Immature natural killer cell (primary cell): ENCODE measurements around the gene EGFLAM. TPM values are rescaled to one million over a fixed set of nuclear protein-coding genes. Genes with fewer than 3 reads are reported as not detected.

Experiments
- DNase-seq, 3 donors: peaks; one replicate each; pipeline ENCODE4 v3.0.0; 2022; ENCODE audit warnings: mixed read lengths in 1 of 3
- H3K27ac Mint-ChIP-seq, 6 donors: one replicate each; pipeline ENCODE4 v1.8.0; 2020; ENCODE audit warnings: mixed read lengths in 6 of 6, mild to moderate bottlenecking in 5 of 6, inconsistent platforms in 4 of 6, moderate library complexity in 3 of 6
- H3K27me3 Mint-ChIP-seq, 3 donors: one replicate each; pipeline ENCODE4 v1.8.0; 2020 to 2021; ENCODE audit warnings: low read depth in 3 of 3, mild to moderate bottlenecking in 3 of 3, mixed read lengths in 3 of 3, moderate library complexity in 3 of 3, inconsistent platforms in 1 of 3
- H3K36me3 Mint-ChIP-seq, 3 donors: one replicate each; pipeline ENCODE4 v1.8.0; 2020; ENCODE audit warnings: mixed read lengths in 3 of 3, inconsistent platforms in 2 of 3, mild to moderate bottlenecking in 2 of 3
- H3K4me1 Mint-ChIP-seq, 2 donors: one replicate each; pipeline ENCODE4 v1.8.0; 2020; ENCODE audit warnings: inconsistent platforms in 2 of 2, mild to moderate bottlenecking in 2 of 2, mixed read lengths in 2 of 2, moderate library complexity in 1 of 2
- H3K4me3 Mint-ChIP-seq, 5 donors: one replicate each; pipeline ENCODE4 v1.8.0; 2020; ENCODE audit warnings: mild to moderate bottlenecking in 5 of 5, mixed read lengths in 5 of 5, inconsistent platforms in 3 of 5, moderate library complexity in 3 of 5
- H3K9me3 Mint-ChIP-seq, 6 donors: one replicate each; pipeline ENCODE4 v1.8.0; 2020; ENCODE audit warnings: mild to moderate bottlenecking in 6 of 6, mixed read lengths in 6 of 6, inconsistent platforms in 4 of 6, moderate library complexity in 3 of 6
- polyA plus RNA-seq, 3 donors: library from polyadenylated mRNA; unstranded; fragments of 300-500 nt; fragmentation: Illumina TruSeq; gene quantifications; one replicate each; pipeline ENCODE4 v1.2.3, GENCODE V29; 2021

The EGFLAM gene
- polyA plus RNA-seq, 3 donors from 2014 or later: not detected

DNA sequence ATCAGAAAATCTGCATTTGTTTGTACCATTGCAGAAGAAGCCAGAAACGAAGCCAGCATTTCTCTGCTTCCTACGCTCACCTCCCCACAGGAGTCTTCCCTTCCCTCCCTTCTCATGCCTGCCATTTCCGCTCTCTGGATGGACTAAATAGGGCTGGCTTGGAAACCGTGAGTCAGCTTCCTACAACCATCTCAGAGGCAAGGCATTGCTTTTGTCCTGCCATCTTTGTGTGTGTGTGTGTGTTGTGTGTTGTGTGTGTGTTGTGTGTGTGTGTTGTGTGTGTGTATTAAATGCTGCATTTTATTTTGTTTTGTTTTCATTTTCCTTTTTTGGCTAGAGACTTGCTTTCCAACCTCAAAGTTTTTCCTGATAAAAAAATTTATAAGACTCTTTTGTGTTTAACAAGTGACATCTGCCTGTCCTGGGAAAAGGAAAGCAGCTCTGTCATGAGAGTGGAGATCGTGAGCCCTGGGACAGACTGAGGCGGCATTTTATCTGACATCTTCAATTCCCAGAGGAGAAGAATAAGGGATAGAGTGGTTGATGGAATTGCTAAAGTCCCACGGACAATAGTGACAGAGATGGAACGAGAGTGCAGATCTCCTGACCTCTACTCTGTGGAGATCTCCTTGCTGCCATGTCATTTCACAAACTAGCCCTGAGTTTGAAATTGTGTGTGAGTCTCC, 7.5 kb upstream of the EGFLAM start:
- H3K4me1 Mint-ChIP-seq: no peaks in the 10 kb centered on the region
- no peak overlapping the region for H3K4me3 Mint-ChIP-seq
- peaks cover 2 to 7% (median 4%) of the 10 kb centered on the region in 3 donors for H3K27me3 Mint-ChIP-seq
- H3K36me3 Mint-ChIP-seq: no peaks in the 10 kb centered on the region
- peaks cover 0 to 18% (median 7%) of the 10 kb centered on the region in 6 donors for H3K9me3 Mint-ChIP-seq
- no peak overlapping the region for H3K27ac Mint-ChIP-seq
- DNase-seq: no peak

GRCh38 chr5:38253759-38254158, 4.6 kb upstream of the EGFLAM start:
- Mint-ChIP-seq H3K27me3 (peaks cover 7 to 17% (median 8%) of the 10 kb centered on the region in 3 donors), H3K9me3 (peaks cover 0 to 25% (median 7%) of the 10 kb centered on the region in 6 donors), H3K4me3 (no peak overlapping the region), H3K4me1 (no peaks in the 10 kb centered on the region), H3K36me3 (no peaks in the 10 kb centered on the region), H3K27ac (no peak overlapping the region)
- DNase-seq: no peak

GRCh38 chr5:38257308-38258041, 884 bp upstream of the EGFLAM start:
- DNase-seq: no peak
- Mint-ChIP-seq H3K9me3 (peaks cover 0 to 31% (median 5%) of the 10 kb centered on the region in 6 donors), H3K4me1 (peaks cover 0 to 5% of the 10 kb centered on the region in 2 donors), H3K27ac (no peak overlapping the region), H3K4me3 (peak overlapping the region in 1 of 5 donors; percentile 27), H3K27me3 (peaks cover 18 to 35% (median 26%) of the 10 kb centered on the region in 3 donors), H3K36me3 (no peaks in the 10 kb centered on the region)

DNA sequence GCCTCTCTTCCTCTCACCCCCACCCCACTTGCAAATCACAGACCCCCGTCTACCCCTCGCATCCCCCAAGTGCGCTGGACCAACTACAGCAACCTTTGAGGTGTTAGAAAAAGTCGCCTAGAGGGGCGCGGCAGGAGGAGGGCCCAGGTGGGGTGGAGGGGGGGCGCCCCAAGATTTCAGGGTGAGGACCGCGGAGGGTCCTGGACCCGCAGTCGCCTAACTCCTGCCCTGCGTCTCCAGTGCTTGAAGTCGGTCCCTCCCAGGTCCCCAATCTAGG, 379 bp upstream of the EGFLAM start:
- Mint-ChIP-seq H3K4me1 (peaks cover 0 to 5% of the 10 kb centered on the region in 2 donors), H3K36me3 (no peaks in the 10 kb centered on the region), H3K9me3 (peaks cover 0 to 26% (median 4%) of the 10 kb centered on the region in 6 donors), H3K27me3 (peaks cover 18 to 37% (median 26%) of the 10 kb centered on the region in 3 donors), H3K27ac (no peak overlapping the region), H3K4me3 (no peak overlapping the region)
- no peak for DNase-seq

DNA sequence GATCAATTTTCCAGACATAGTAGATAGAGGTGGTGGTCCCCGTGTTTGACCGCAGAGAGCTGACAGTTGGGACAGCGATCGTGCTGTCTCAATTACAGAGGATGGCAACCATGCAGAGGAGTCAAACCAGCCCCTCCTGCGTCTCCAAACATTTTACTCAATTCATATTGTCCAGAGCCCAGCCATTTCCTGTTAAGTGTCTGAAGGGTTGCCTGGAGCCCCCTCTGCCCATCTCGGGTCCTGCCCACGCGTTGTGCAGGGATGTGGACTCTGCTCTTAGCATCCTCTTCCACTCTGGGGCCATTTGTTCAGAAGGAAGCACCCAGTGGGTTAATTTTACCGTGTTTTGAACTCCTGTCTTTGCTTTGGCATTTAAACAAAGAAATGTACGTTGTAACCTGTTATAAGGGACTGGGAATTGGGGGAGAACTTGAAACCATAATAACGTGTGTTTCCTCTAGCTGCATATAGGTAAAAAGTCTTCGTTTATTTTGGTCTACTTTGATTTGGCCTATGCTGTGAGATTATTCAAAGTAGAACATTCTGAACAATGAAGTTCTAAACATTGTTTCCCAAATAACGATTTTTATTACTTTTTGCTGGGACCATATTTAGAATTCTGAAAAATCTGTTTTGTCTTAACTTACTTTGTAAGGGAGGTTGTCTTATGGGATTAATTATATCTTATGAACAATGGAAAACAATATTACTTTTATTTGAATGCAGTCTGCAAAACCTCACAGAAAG, 876 bp downstream of the EGFLAM start:
- Mint-ChIP-seq H3K27ac (no peak overlapping the region), H3K9me3 (peaks cover 0 to 15% (median 1%) of the 10 kb centered on the region in 6 donors), H3K4me1 (peaks cover 0 to 5% of the 10 kb centered on the region in 2 donors), H3K36me3 (no peaks in the 10 kb centered on the region), H3K27me3 (peaks cover 20 to 43% (median 26%) of the 10 kb centered on the region in 3 donors), H3K4me3 (no peak overlapping the region)
- DNase-seq: no peak

- no peak overlapping the region for H3K27ac Mint-ChIP-seq
- no peak for DNase-seq
- H3K4me3 Mint-ChIP-seq: no peak overlapping the region
- H3K27me3 Mint-ChIP-seq: peaks cover 20 to 43% (median 26%) of the 10 kb centered on the region in 3 donors
- peaks cover 0 to 5% of the 10 kb centered on the region in 2 donors for H3K4me1 Mint-ChIP-seq
- H3K36me3 Mint-ChIP-seq: no peaks in the 10 kb centered on the region
- H3K9me3 Mint-ChIP-seq: peaks cover 0 to 15% (median 1%) of the 10 kb centered on the region in 6 donors
Measured at GRCh38 chr5:38259809-38260160, 1.4 kb downstream of the EGFLAM start.

DNA sequence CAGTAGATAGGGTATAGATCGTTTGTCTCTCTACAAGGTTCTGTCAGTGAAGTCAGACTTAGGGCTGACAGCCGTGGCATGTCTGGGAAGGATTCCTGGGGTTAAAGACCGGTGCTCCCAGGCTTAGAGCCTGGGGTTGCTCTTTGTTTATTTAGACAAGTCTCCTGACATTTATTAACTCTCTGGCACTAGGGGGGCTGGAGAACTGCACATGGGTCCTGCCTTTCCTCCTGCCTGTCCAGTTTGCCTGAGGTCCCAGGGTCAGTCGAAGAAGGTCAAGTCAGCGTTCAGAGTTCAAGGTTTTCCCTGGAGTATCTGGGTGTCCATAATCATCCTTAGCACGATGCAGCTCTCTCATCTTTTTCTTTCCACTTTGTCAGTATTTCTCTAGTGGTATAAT, 5.6 kb downstream of the EGFLAM start:
- peaks cover 0 to 5% (median under 1%) of the 10 kb centered on the region in 6 donors for H3K9me3 Mint-ChIP-seq
- no peaks in the 10 kb centered on the region for H3K36me3 Mint-ChIP-seq
- H3K27ac Mint-ChIP-seq: no peak overlapping the region
- H3K4me3 Mint-ChIP-seq: no peak overlapping the region
- peaks cover 11 to 33% (median 13%) of the 10 kb centered on the region in 3 donors for H3K27me3 Mint-ChIP-seq
- peaks cover 0 to 4% of the 10 kb centered on the region in 2 donors for H3K4me1 Mint-ChIP-seq
- no peak for DNase-seq

- Mint-ChIP-seq H3K4me1 (no peaks in the 10 kb centered on the region), H3K36me3 (no peaks in the 10 kb centered on the region), H3K4me3 (no peak overlapping the region), H3K27me3 (peaks cover 3 to 21% (median 5%) of the 10 kb centered on the region in 3 donors), H3K27ac (no peak overlapping the region), H3K9me3 (no peaks in the 10 kb centered on the region)
- no peak for DNase-seq
Measured at GRCh38 chr5:38265546-38266179, 7.3 kb downstream of the EGFLAM start.

GRCh38 chr5:38267372-38267771, 9.0 kb downstream of the EGFLAM start:
- no peaks in the 10 kb centered on the region for H3K4me1 Mint-ChIP-seq
- H3K36me3 Mint-ChIP-seq: no peaks in the 10 kb centered on the region
- peaks cover 3 to 9% (median 5%) of the 10 kb centered on the region in 3 donors for H3K27me3 Mint-ChIP-seq
- no peak for DNase-seq
- H3K4me3 Mint-ChIP-seq: no peak overlapping the region
- peaks cover 0 to 3% (median 1%) of the 10 kb centered on the region in 6 donors for H3K9me3 Mint-ChIP-seq
- H3K27ac Mint-ChIP-seq: no peak overlapping the region

DNA sequence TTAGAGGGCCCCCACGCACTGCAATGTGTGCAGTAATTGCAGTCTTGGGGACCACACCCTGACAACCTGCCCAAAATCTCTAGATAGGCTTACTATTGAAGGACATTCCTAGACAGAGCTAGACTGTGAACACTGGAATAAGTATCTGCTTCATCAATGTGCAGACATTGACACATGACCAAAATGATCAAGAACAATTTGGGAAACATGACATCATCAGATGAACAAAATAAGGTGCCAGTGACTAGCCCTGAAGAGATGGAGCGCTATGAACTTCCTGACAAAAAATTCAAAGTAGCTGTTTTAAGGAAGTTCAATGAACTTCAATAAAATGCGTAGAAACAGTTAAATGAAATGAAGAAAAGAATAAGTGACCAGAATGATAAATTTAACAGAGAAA, 15.3 kb downstream of the EGFLAM start:
- no peak overlapping the region for H3K4me3 Mint-ChIP-seq
- no peak overlapping the region for H3K27ac Mint-ChIP-seq
- H3K27me3 Mint-ChIP-seq: peaks cover 0 to 4% (median 0%) of the 10 kb centered on the region in 3 donors
- H3K4me1 Mint-ChIP-seq: no peaks in the 10 kb centered on the region
- peaks cover 0 to 7% (median 0%) of the 10 kb centered on the region in 3 donors for H3K36me3 Mint-ChIP-seq
- DNase-seq: no peak
- peaks cover 3 to 37% (median 18%) of the 10 kb centered on the region in 6 donors for H3K9me3 Mint-ChIP-seq

DNA sequence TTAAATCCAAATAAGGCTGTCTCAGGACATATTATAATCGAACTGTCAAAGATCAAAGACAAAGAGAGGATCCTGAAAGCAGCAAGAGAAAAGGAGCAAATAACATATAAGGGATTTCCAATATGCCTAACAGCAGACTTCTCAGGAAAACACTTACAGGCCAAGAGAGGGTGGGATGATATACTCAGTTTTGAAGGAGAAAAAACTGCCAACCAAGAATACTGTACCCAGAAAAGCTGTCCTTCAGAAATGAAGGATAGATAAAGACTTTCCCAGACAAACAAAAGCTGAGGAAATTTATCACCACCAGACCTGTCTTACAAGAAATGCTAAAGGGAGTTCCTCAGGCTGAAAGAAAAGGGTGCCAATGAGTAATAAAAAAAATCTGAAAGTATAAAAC, 16.0 kb downstream of the EGFLAM start:
- Mint-ChIP-seq H3K27me3 (peaks cover 0 to 4% (median 0%) of the 10 kb centered on the region in 3 donors), H3K4me1 (no peaks in the 10 kb centered on the region), H3K36me3 (peaks cover 0 to 7% (median 0%) of the 10 kb centered on the region in 3 donors), H3K9me3 (peaks cover 3 to 37% (median 18%) of the 10 kb centered on the region in 6 donors), H3K4me3 (no peak overlapping the region), H3K27ac (no peak overlapping the region)
- DNase-seq: no peak

DNA sequence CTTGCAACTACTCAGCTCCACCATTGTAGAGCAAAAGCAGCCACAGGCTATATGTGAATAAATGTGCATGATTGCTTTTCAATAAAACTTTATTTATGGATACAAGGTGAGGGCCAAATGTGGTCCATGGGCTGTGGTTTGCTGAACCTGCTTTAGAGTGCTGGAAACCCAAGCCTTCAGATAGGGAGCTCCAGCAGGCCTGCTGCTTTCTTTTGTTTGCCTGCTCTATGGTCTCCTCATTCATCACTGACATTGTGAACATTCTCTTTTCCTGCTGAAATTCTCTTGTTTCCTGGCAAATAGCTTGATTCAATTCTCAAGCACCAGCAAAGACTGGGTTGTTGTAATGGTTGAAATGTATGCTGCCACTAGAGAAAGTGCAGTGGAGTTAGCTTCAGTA, 26.0 kb downstream of the EGFLAM start:
- Mint-ChIP-seq H3K4me1 (no peaks in the 10 kb centered on the region), H3K9me3 (no peaks in the 10 kb centered on the region), H3K27me3 (no peaks in the 10 kb centered on the region), H3K36me3 (no peaks in the 10 kb centered on the region), H3K27ac (no peak overlapping the region), H3K4me3 (no peak overlapping the region)
- no peak for DNase-seq

DNA sequence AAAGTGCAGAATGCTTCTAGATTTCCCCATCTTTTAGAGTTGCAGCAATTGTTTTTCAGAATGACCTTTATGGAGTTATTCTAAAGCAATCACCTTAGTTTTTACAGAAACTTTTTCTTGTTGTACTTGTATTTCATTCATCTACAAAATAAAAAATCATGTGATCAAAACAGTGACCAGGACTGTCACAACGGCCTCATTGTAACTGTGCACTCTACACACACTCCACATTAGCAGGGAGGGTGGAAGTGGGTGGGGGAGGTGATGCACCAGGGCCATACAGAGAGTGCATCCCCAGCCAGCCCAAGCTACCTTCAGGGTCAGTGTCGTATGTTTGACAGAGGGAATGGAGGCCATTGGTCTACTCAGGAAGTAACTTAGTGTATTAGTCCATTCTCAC, 26.9 kb downstream of the EGFLAM start:
- Mint-ChIP-seq H3K4me1 (no peaks in the 10 kb centered on the region), H3K27me3 (peaks cover 0 to 2% (median 0%) of the 10 kb centered on the region in 3 donors), H3K36me3 (no peaks in the 10 kb centered on the region), H3K4me3 (no peak overlapping the region), H3K27ac (no peak overlapping the region), H3K9me3 (no peaks in the 10 kb centered on the region)
- DNase-seq: no peak
